HepG2 (cell line): ENCODE results near the gene CYTH1. TPM values are rescaled to one million over a fixed set of nuclear protein-coding genes. Genes with fewer than 3 reads are reported as not detected.

ENCODE experiments used
- ATAC-seq: fragments of 200-7000 bp; cut with Tn5 transposase; 3 replicates; pipeline ENCODE4 v1.9.1; 2020; ENCODE audit warnings: mild to moderate bottlenecking, moderate library complexity
- BruUV-seq: library from RNA; stranded (reverse); fragments of 400-500 nt; replicated peaks from 2 replicates; lab custom pipeline; 2021; lab: Mats Ljungman, UMichigan
- CTCF ChIA-PET: fragments of 300-600 bp; formaldehyde crosslinking; extraction: SDS; loops from one replicate; lab custom pipeline; 2021; ENCODE audit warnings: low total read pairs, inconsistent platforms, low intra/inter-chr PET ratio; lab: Yijun Ruan, JAX
- POLR2A ChIA-PET: fragments of 350-600 bp; sonication (Branson Sonifier 250); formaldehyde crosslinking; loops from one replicate; lab custom pipeline; 2020; ENCODE audit warnings: antibody characterized with exemption, inconsistent platforms; lab: Yijun Ruan, JAX
- DNase-seq: peaks from one replicate; pipeline ENCODE4 v3.0.0-alpha.2; 2015; ENCODE audit warnings: low spot score
- FAIRE-seq: peaks from 3 replicates; lab custom pipeline; 2011; peaks lifted over from hg19 to GRCh38; lab: Jason Lieb, UNC
- H2AFZ ChIP-seq: one replicate; pipeline ENCODE4 v1.6.1; 2011; ENCODE audit warnings: low read length, inconsistent platforms
- H3K27ac ChIP-seq: fragments of 300-600 bp; 3 replicates; pipeline ENCODE4 v1.8.0; 2011; ENCODE audit warnings: mixed run types, mild to moderate bottlenecking, mixed read lengths, low read length, inconsistent platforms; ENCODE audit not compliant: insufficient read depth; ENCODE audit errors: extremely low read length
- H3K27me3 ChIP-seq, 2 experiments: fragments of 200-600 bp in 1 of 2; 2 replicates in 1 of 2; 3 replicates in 1 of 2; pipeline versions ENCODE4 v1.6.0 to v1.8.0; 2011; ENCODE audit warnings: low read length in 2 of 2, mild to moderate bottlenecking in 2 of 2, moderate library complexity in 2 of 2, inconsistent platforms in 1 of 2; ENCODE audit not compliant: insufficient read depth in 2 of 2, control insufficient read depth in 1 of 2
- H3K36me3 ChIP-seq, 2 experiments: fragments of 200-600 bp in 1 of 2; replicated peaks in 1 of 2; 2 replicates in 1 of 2; 3 replicates in 1 of 2; pipeline versions ENCODE4 v1.5.1 to v1.8.0; 2011; ENCODE audit warnings: low read length in 2 of 2, inconsistent platforms in 1 of 2; ENCODE audit not compliant: insufficient read depth in 2 of 2, control insufficient read depth in 1 of 2
- H3K4me1 ChIP-seq: 2 replicates; pipeline ENCODE4 v1.5.1; 2012; ENCODE audit warnings: low read length, inconsistent platforms; ENCODE audit not compliant: insufficient read depth
- H3K4me2 ChIP-seq: 2 replicates; pipeline ENCODE4 v1.6.0; 2011; ENCODE audit warnings: low read depth, low read length, inconsistent platforms
- H3K4me3 ChIP-seq, 3 experiments: fragments of 200-600 bp in 1 of 3; sonication (generic), shearing (Covaris generic) in 1 of 3; replicated peaks in 1 of 3; 2 replicates each; pipeline ENCODE4 v1.5.1; 2011 to 2016; ENCODE audit warnings: low read length in 3 of 3, inconsistent platforms in 2 of 3, low read depth in 2 of 3, mild to moderate bottlenecking in 2 of 3, control low read depth in 1 of 3, mixed read lengths in 1 of 3; ENCODE audit not compliant: insufficient read depth in 1 of 3
- H3K79me2 ChIP-seq: one replicate; pipeline ENCODE4 v1.6.1; 2011; ENCODE audit warnings: low read length, inconsistent platforms; ENCODE audit not compliant: insufficient read depth
- H3K9ac ChIP-seq: 2 replicates; pipeline ENCODE4 v1.6.0; 2011; ENCODE audit warnings: mild to moderate bottlenecking, low read depth, low read length, inconsistent platforms; ENCODE audit not compliant: insufficient read depth
- H3K9me3 ChIP-seq: 2 replicates; pipeline ENCODE4 v1.5.1; 2012; ENCODE audit warnings: mild to moderate bottlenecking, low read length
- H4K20me1 ChIP-seq: 2 replicates; pipeline ENCODE4 v1.6.0; 2011; ENCODE audit warnings: inconsistent platforms, mild to moderate bottlenecking, low read length, moderate library complexity; ENCODE audit not compliant: insufficient read depth
- NFE2L1 ChIP-seq: sonication (generic); formaldehyde crosslinking; IDR thresholded peaks from 2 replicates; pipeline ENCODE4 v1.4.0; 2020; ENCODE audit warnings: missing genetic modification reagents, mild to moderate bottlenecking, borderline replicate concordance
- ZBTB38 ChIP-seq: sonication (generic); formaldehyde crosslinking; IDR thresholded peaks from 2 replicates; pipeline ENCODE4 v1.5.1; 2020; ENCODE audit warnings: mild to moderate bottlenecking, missing genetic modification reagents
- ZNF687 ChIP-seq: sonication (generic); formaldehyde crosslinking; IDR thresholded peaks from 2 replicates; pipeline ENCODE4 v1.5.1; 2020; ENCODE audit warnings: mild to moderate bottlenecking, missing genetic modification reagents, moderate library complexity
- WGBS: methylation state at CpG from one replicate; pipeline ENCODE4 v1.1.6; 2017; ENCODE audit warnings: low lambda C conversion rate; 5-methylcytosine and 5-hydroxymethylcytosine counted together
- in situ Hi-C: cut with HindIII; loops from 2 replicates; pipeline ENCODE4 v1.10.0; 2017; ENCODE audit warnings: low pct_unique_long_range_greater_than_20kb; ENCODE audit not compliant: extremely low pct_ligation_motif_present
- intact Hi-C: fragments of 100-400 bp; cut with micrococcal nuclease; formaldehyde crosslinking; loops from one replicate; pipeline ENCODE4 v1.10.0; 2022; ENCODE audit not compliant: unreplicated experiment
- polyA plus RNA-seq, 8 experiments: library from polyadenylated mRNA; depleted of rRNA in 3 of 8; stranded (reverse) in 7 of 8; unstranded in 1 of 8; fragments of >200 nt; fragmentation: Illumina TruSeq in 4 of 8; extraction: Trizol in 4 of 8; gene quantifications; 2 replicates each; pipeline versions ENCODE4 v1.2.1 to v1.2.3, GENCODE V29; 2011 to 2016; ENCODE audit warnings: low read depth in 4 of 8, missing spikeins in 1 of 8, mixed read lengths in 1 of 8; ENCODE audit not compliant: insufficient read depth in 1 of 8
- total RNA-seq, 5 experiments: library from RNA; depleted of rRNA; stranded (reverse); fragments of >200 nt; fragmentation: Illumina TruSeq; extraction: Trizol; gene quantifications; 2 replicates each; pipeline ENCODE4 v1.2.3, GENCODE V29; 2016; ENCODE audit warnings: low read depth in 1 of 5

The CYTH1 gene
- total and polyA plus RNA-seq, 2 of the 13 experiments (the other 11 are each of a cell fraction or from before 2014, with no cell fraction given): 20.1 to 48.9 TPM

GRCh38 chr17:78736526-78737079, 45.5 kb downstream of the CYTH1 start:
- no peak for FAIRE-seq
- Histone ChIP-seq H4K20me1 (peaks cover 27% of the 10 kb centered on the region), H3K4me2 (no peak overlapping the region), H3K27me3 (no peaks in the 10 kb centered on the region), H3K79me2 (peaks cover 75% of the 10 kb centered on the region), H2AFZ (no peak overlapping the region), H3K27ac (no peak overlapping the region), H3K4me3 (no peak overlapping the region)
- in situ Hi-C loops: no loop called here
- peak; percentile 12; the same call in 1 of the 3 replicates for ATAC-seq
- no peak for DNase-seq
- intact Hi-C loops: no loop called here
- CTCF ChIA-PET: no interaction called here
- POLR2A ChIA-PET: interaction anchor here (3.2 kb wide), 1 partner anchor 11 kb away, joined by 20 read pairs; no protein-coding TSS in a partner anchor
- TF ChIP-seq ZNF687 (CRISPR knock-in tag) (peak; percentile 36), ZBTB38 (CRISPR knock-in tag) (peak; percentile 28; the same call in 1 of the 2 replicates), NFE2L1 (no peak)
- TF ChIP-seq, all 625 proteins: peak for 2
- Histone ChIP-seq H3K4me1 (peaks cover 66% of the 10 kb centered on the region), H3K9me3 (no peaks in the 10 kb centered on the region), H3K9ac (no peak overlapping the region), H3K36me3 (peaks cover 1 to 3% of the 10 kb centered on the region in 2 experiments; a peak in 3 of 5 replicates)
- no TSS peak for BruUV-seq
- 96% methylated on average over 15 of the region's 15 CpGs for WGBS
